Loucy (cell line): ENCODE results near the gene MTMR3.

ENCODE experiments used
- H2AFZ ChIP-seq: fragments of 200-600 bp; sonication (generic); 2 replicates; pipeline ENCODE4 v1.6.0; 2016; ENCODE audit warnings: antibody characterized with exemption, mild to moderate bottlenecking, low read length, moderate library complexity
- H3F3A ChIP-seq: fragments of 200-600 bp; 2 replicates; pipeline ENCODE4 v1.6.0; 2016; ENCODE audit warnings: antibody characterized with exemption, low read depth, mild to moderate bottlenecking
- H3K27me3 ChIP-seq: fragments of 200-600 bp; sonication (generic); 2 replicates; pipeline ENCODE4 v1.6.1; 2014; ENCODE audit warnings: low read length, mild to moderate bottlenecking; ENCODE audit not compliant: insufficient read depth, poor library complexity, severe bottlenecking
- H3K36me3 ChIP-seq: fragments of 200-600 bp; sonication (generic); 2 replicates; pipeline ENCODE4 v1.6.1; 2016; ENCODE audit warnings: low read length; ENCODE audit not compliant: insufficient read depth
- H3K4me1 ChIP-seq: fragments of 200-600 bp; sonication (generic); 2 replicates; pipeline ENCODE4 v1.5.1; 2014; ENCODE audit warnings: low read length, mild to moderate bottlenecking; ENCODE audit not compliant: insufficient read depth, poor library complexity, severe bottlenecking
- H3K4me2 ChIP-seq: fragments of 200-600 bp; sonication (generic); 2 replicates; pipeline ENCODE4 v1.6.0; 2014; ENCODE audit warnings: antibody characterized with exemption, low read length, low read depth, mild to moderate bottlenecking; ENCODE audit not compliant: poor library complexity, severe bottlenecking
- H3K4me3 ChIP-seq: fragments of 200-600 bp; sonication (generic); 2 replicates; pipeline ENCODE4 v1.5.1; 2014; ENCODE audit warnings: low read length, mild to moderate bottlenecking, mixed read lengths; ENCODE audit not compliant: poor library complexity, severe bottlenecking
- H3K79me2 ChIP-seq: fragments of 200-600 bp; sonication (generic); 2 replicates; pipeline ENCODE4 v1.6.1; 2014; ENCODE audit warnings: low read length; ENCODE audit not compliant: insufficient read depth
- H3K9ac ChIP-seq: fragments of 200-600 bp; sonication (generic); 2 replicates; pipeline ENCODE4 v1.6.0; 2014; ENCODE audit warnings: mild to moderate bottlenecking, low read depth, low read length, moderate library complexity; ENCODE audit not compliant: poor library complexity, severe bottlenecking
- H3K9me2 ChIP-seq: fragments of 200-600 bp; sonication (generic); replicated peaks from 2 replicates; pipeline ENCODE4 v1.6.1; 2016; ENCODE audit warnings: low read depth, low read length, mixed read lengths
- H3K9me3 ChIP-seq: fragments of 200-600 bp; sonication (generic); 2 replicates; pipeline ENCODE4 v1.6.1; 2014; ENCODE audit warnings: mild to moderate bottlenecking, antibody characterized with exemption, low read length, low read depth; ENCODE audit not compliant: insufficient read depth
- H4K20me1 ChIP-seq: fragments of 200-600 bp; sonication (generic); 2 replicates; pipeline ENCODE4 v1.6.0; 2014; ENCODE audit warnings: antibody characterized with exemption, low read length, mild to moderate bottlenecking; ENCODE audit not compliant: insufficient read depth, poor library complexity, severe bottlenecking
- CTCF ChIP-seq: fragments of 200-600 bp; sonication (generic); conservative IDR thresholded peaks from 2 replicates; pipeline ENCODE4 v1.5.1; 2014; ENCODE audit warnings: mild to moderate bottlenecking, antibody characterized with exemption, low read length
- EZH2phosphoT487 ChIP-seq: fragments of 200-600 bp; IDR thresholded peaks from 2 replicates; pipeline ENCODE4 v1.6.1; 2018; ENCODE audit warnings: antibody characterized with exemption, mild to moderate bottlenecking, moderate library complexity, borderline replicate concordance

The MTMR3 gene

GRCh38 chr22:29997107-29997506 lies 114.1 kb downstream of the MTMR3 start:
- Histone ChIP-seq H3K4me1 (peaks cover 11% of the 10 kb centered on the region), H3K4me2 (no peak overlapping the region), H2AFZ (no peak overlapping the region), H3F3A (no peaks in the 10 kb centered on the region), H4K20me1 (no peaks in the 10 kb centered on the region), H3K27me3 (no peaks in the 10 kb centered on the region), H3K36me3 (peaks cover 32% of the 10 kb centered on the region), H3K9me2 (no peaks in the 10 kb centered on the region), H3K79me2 (no peaks in the 10 kb centered on the region), H3K4me3 (no peak overlapping the region), H3K9me3 (no peaks in the 10 kb centered on the region), H3K9ac (no peak overlapping the region)
- TF ChIP-seq EZH2phosphoT487 = no peak
- TF ChIP-seq CTCF = no peak

- H3K4me1 ChIP-seq = peaks cover 11% of the 10 kb centered on the region
- no peaks in the 10 kb centered on the region for H3K9me2 ChIP-seq
- H3K27me3 ChIP-seq = no peaks in the 10 kb centered on the region
- TF ChIP-seq EZH2phosphoT487 (no peak), CTCF (no peak)
- H3K36me3 ChIP-seq = peaks cover 35% of the 10 kb centered on the region
- no peak overlapping the region for H2AFZ ChIP-seq
- no peaks in the 10 kb centered on the region for H3F3A ChIP-seq
- H3K4me2 ChIP-seq = no peak overlapping the region
- no peaks in the 10 kb centered on the region for H3K79me2 ChIP-seq
- H3K4me3 ChIP-seq = no peak overlapping the region
- no peaks in the 10 kb centered on the region for H3K9me3 ChIP-seq
- no peak overlapping the region for H3K9ac ChIP-seq
- H4K20me1 ChIP-seq = no peaks in the 10 kb centered on the region
Observed at GRCh38 chr22:29997516-29997915, 114.5 kb downstream of the MTMR3 start.

DNA sequence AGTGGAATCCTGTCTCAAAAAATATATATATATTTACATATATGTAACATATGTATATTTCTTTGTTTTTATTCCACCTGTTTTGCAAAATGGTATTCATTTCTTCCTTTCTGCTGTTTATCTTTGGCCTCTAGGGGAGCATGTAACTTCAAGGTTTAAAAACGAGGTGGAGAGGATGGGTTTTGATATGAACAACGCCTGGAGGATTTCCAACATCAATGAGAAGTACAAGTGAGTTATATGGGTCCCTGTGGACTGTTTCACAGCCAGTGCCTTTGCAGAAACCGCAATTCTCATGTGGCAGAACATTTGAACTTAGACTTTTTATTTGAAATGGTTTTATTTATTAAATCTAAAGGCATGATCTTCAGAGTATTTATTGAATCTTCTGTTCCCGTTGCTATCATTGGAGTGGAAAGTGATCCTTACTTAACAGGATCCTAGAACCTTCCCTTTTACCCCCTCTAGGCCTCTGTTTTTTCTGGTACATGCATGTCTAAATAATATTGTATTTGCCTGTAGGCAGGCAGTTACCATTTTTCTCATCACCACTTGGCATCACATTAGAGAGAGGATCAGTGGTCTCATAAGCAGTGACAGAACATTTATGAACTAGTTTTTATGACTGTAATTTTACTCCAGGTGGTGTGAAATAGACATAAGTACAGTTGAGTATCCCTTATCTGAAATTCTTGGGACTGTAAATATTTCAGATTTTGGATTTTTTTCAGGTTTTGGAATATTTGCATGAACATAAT lies 115.8 kb downstream of the MTMR3 start:
- no peak overlapping the region for H3K4me3 ChIP-seq
- H3F3A ChIP-seq = no peaks in the 10 kb centered on the region
- no peak overlapping the region for H2AFZ ChIP-seq
- no peaks in the 10 kb centered on the region for H3K9me3 ChIP-seq
- no peaks in the 10 kb centered on the region for H3K9me2 ChIP-seq
- no peak overlapping the region for H3K4me2 ChIP-seq
- peaks cover 36% of the 10 kb centered on the region; the same call in 1 of the 2 replicates for H3K36me3 ChIP-seq
- TF ChIP-seq CTCF (peak; percentile 48), EZH2phosphoT487 (no peak)
- H4K20me1 ChIP-seq = no peaks in the 10 kb centered on the region
- no peaks in the 10 kb centered on the region for H3K79me2 ChIP-seq
- H3K9ac ChIP-seq = no peak overlapping the region
- peaks cover 11% of the 10 kb centered on the region for H3K4me1 ChIP-seq
- no peaks in the 10 kb centered on the region for H3K27me3 ChIP-seq
